GM19452 (cell line): ENCODE measurements around the gene NOC2L.

Experiments used
- ATAC-seq: cut with Tn5 transposase; IDR thresholded peaks from one replicate; pipeline ENCODE4 v1.9.1; 2021; ENCODE audit not compliant: unreplicated experiment

NOC2L gene

GRCh38 chr1:958823-959730 lies at the start of gene NOC2L:
TSS of gene NOC2L (minus strand) at chr1:959256. CDS start at chr1:959240, 16 bp downstream.
- peak; percentile 73 for ATAC-seq

- no peak for ATAC-seq
These were observed 47.5 kb upstream of the NOC2L start for GRCh38 chr1:1006305-1007159.

- no peak for ATAC-seq
These were observed 46.8 kb upstream of the NOC2L start for GRCh38 chr1:1005774-1006304.

- no peak for ATAC-seq
These were observed 46.0 kb upstream of the NOC2L start for GRCh38 chr1:1004780-1005697.

- ATAC-seq, result no peak
These were observed 45.3 kb upstream of the NOC2L start for GRCh38 chr1:1004420-1004779.

- ATAC-seq, result no peak
These were observed 44.8 kb upstream of the NOC2L start for GRCh38 chr1:1003618-1004419.

GRCh38 chr1:1001057-1001783 lies 42.2 kb upstream of the NOC2L start:
- ATAC-seq, result no peak

GRCh38 chr1:1000357-1001056 lies 41.5 kb upstream of the NOC2L start:
- no peak for ATAC-seq

GRCh38 chr1:999725-1000356 lies 40.8 kb upstream of the NOC2L start, which contains the start of gene HES4:
TSS of gene HES4 (minus strand) at chr1:1000097. CDS start at chr1:999973, 124 bp downstream.
- no peak for ATAC-seq

GRCh38 chr1:998995-999724 lies 40.1 kb upstream of the NOC2L start:
- no peak for ATAC-seq

- ATAC-seq, result no peak
These were observed 39.6 kb upstream of the NOC2L start for GRCh38 chr1:998745-998994.

GRCh38 chr1:997993-998744 lies 39.1 kb upstream of the NOC2L start:
- ATAC-seq, result no peak

- ATAC-seq, result no peak
These were observed 38.6 kb upstream of the NOC2L start for GRCh38 chr1:997713-997992.

GRCh38 chr1:996851-997712 lies 38.0 kb upstream of the NOC2L start:
- no peak for ATAC-seq

GRCh38 chr1:995665-996633 lies 36.9 kb upstream of the NOC2L start:
- ATAC-seq, result no peak
